ENCODE measurements around the gene PHF20. TPM values are rescaled to one million over a fixed set of nuclear protein-coding genes. Genes with fewer than 3 reads are reported as not detected.

Gene PHF20
- total and polyA plus RNA-seq, 2 of the 8 experiments (the other 6 are each of a cell fraction or from before 2014, with no cell fraction given): 25.6 to 70.1 TPM

- H2BK15ac ChIP-seq (ENCODE audit: low read length): no peak overlapping the region
- H3K23ac ChIP-seq (ENCODE audit: insufficient read length): no peak overlapping the region
- H2AFZ ChIP-seq (ENCODE audit: low read length): 0 out of 2 replicates have a peak overlapping the region, but pooled peaks have one; percentile 70
- H3K14ac ChIP-seq (ENCODE audit: insufficient read length): no peak overlapping the region
- H3K4me3 ChIP-seq (ENCODE audit: extremely low read depth in 1 of 4, insufficient read depth in 2 of 4, low read depth in 3 of 4, low read length in 4 of 4): no peak overlapping the region
- H3K27ac ChIP-seq (ENCODE audit: low read depth, low read length): no peak overlapping the region
- H3K9ac ChIP-seq (replicated peaks in 1 of 4; ENCODE audit: extremely low read depth in 1 of 4, low read depth in 3 of 4, low read length in 3 of 4): no peak overlapping the region
- no peaks in the 10 kb centered on the region for H3K4me1 ChIP-seq (replicated peaks in 1 of 4; ENCODE audit: control insufficient read depth in 3 of 4, insufficient read depth in 4 of 4, low read length in 3 of 4)
- no peak overlapping the region for H2BK5ac ChIP-seq (ENCODE audit: low read depth, low read length)
- no peak overlapping the region for H2AK5ac ChIP-seq (ENCODE audit: low read depth, low read length)
- H2BK20ac ChIP-seq (ENCODE audit: low read length): no peak overlapping the region
- H3K79me1 ChIP-seq (ENCODE audit: low read depth, low read length): no peaks in the 10 kb centered on the region
- ChIA-PET POLR2A (ENCODE audit: partially characterized antibody) (interaction anchor here (1.0 to 10.7 kb wide), 3 partner anchors 14 to 15 kb away, joined by 3 to 97 read pairs (median 3); partner anchors contain the start of genes PHF20 and RBM39), CTCF (ENCODE audit: partially characterized antibody) (no interaction called here)
- no peak for FAIRE-seq
- H4K8ac ChIP-seq (ENCODE audit: extremely low read depth, insufficient read depth, low read length): no peak overlapping the region
- H4K5ac ChIP-seq (ENCODE audit: insufficient read length, low read depth, low read length): no peak overlapping the region
- H3K4ac ChIP-seq (replicated peaks; ENCODE audit: insufficient read length, low read depth, low read length): no peak overlapping the region
- no peak overlapping the region for H4K91ac ChIP-seq (replicated peaks; ENCODE audit: insufficient read length, low read length)
- no peaks in the 10 kb centered on the region for H4K20me1 ChIP-seq (replicated peaks in 1 of 2; ENCODE audit: control insufficient read depth in 1 of 2, insufficient read depth in 2 of 2, low read length in 2 of 2)
- H2BK120ac ChIP-seq (replicated peaks; ENCODE audit: low read depth, low read length): no peak overlapping the region
- no peak for DNase-seq (ENCODE audit: low read depth in 1 of 2, low spot score in 2 of 2)
- H3K18ac ChIP-seq (ENCODE audit: extremely low read depth, low read length): no peak overlapping the region
- H3K56ac ChIP-seq (replicated peaks; ENCODE audit: insufficient read length, low read depth, low read length): no peak overlapping the region
- no peak overlapping the region for H3K4me2 ChIP-seq (ENCODE audit: insufficient read depth in 1 of 2, low read depth in 2 of 2, low read length in 2 of 2)
- no peaks in the 10 kb centered on the region for H3K9me3 ChIP-seq (ENCODE audit: insufficient read depth in 2 of 2, low read depth in 1 of 2, low read length in 1 of 2)
- no peaks in the 10 kb centered on the region for H3K23me2 ChIP-seq (ENCODE audit: low read depth, low read length)
- H3K27me3 ChIP-seq (replicated peaks in 1 of 4; ENCODE audit: control insufficient read depth in 3 of 4, extremely low read depth in 1 of 4, insufficient read depth in 3 of 4, low read length in 3 of 4): no peaks in the 10 kb centered on the region
- no peak overlapping the region for H2BK12ac ChIP-seq (ENCODE audit: low read depth, low read length)
- WGBS, 2 experiments (ENCODE audit: extremely low coverage in 1 of 2, insufficient coverage in 1 of 2, insufficient read length in 1 of 2, insufficient replicate concordance in 2 of 2, low coverage in 1 of 2, low lambda C conversion rate in 2 of 2, missing lambda C conversion rate in 1 of 2): 80% methylated on average over 4 of the region's 4 CpGs; no CpG with 5 or more reads in 1 of the 2 experiments
- no peaks in the 10 kb centered on the region for H3K36me3 ChIP-seq (ENCODE audit: control insufficient read depth in 2 of 4, insufficient read depth in 4 of 4, low read length in 3 of 4)
- no peaks in the 10 kb centered on the region for H3K79me2 ChIP-seq (ENCODE audit: control insufficient read depth in 1 of 2, insufficient read depth in 2 of 2, low read length in 2 of 2)
- TF ChIP-seq POU5F1 (IDR thresholded peaks at IDR 0.05; ENCODE audit: low read depth, low read length) (no peak), KDM4A (IDR thresholded peaks at IDR 0.05; ENCODE audit: low read depth, low read length, severe bottlenecking) (no peak), FOSL1 (IDR thresholded peaks at IDR 0.05; ENCODE audit: insufficient read depth, low read depth, low read length) (no peak), ZNF274 (IDR thresholded peaks at IDR 0.05; ENCODE audit: borderline replicate concordance, extremely low read depth, low read length) (no peak), BRCA1 (IDR thresholded peaks at IDR 0.05; ENCODE audit: low read depth, low read length) (no peak), GABPA (IDR thresholded peaks at IDR 0.05; ENCODE audit: borderline replicate concordance, insufficient read depth, low read length) (no peak), JUN (IDR thresholded peaks at IDR 0.05; ENCODE audit: low read depth, low read length) (no peak), SP1 (IDR thresholded peaks at IDR 0.05; ENCODE audit: low read depth, low read length) (no peak), TAF7 (optimal IDR thresholded peaks at IDR 0.05; ENCODE audit: borderline replicate concordance, low read depth, low read length) (no peak), TBP (IDR thresholded peaks at IDR 0.05; ENCODE audit: low read depth, low read length) (no peak), RNF2 (IDR thresholded peaks at IDR 0.05; ENCODE audit: borderline replicate concordance, low read depth, low read length, missing control alignments, poor library complexity, severe bottlenecking) (no peak), PHF8 (conservative IDR thresholded peaks at IDR 0.05; ENCODE audit: low read depth, low read length) (no peak), ASH2L (IDR thresholded peaks at IDR 0.05; ENCODE audit: low read length) (no peak), CREB1 (IDR thresholded peaks at IDR 0.05) (no peak)
These were observed 14.6 kb upstream of the PHF20 start for GRCh38 chr20:35757098-35757705.
